ENCODE measurements around the gene TENM3.

GRCh38 chr4:182289809-182290208 is 46.6 kb downstream of the TENM3 start:
- TF ChIP-seq EZH2 (IDR thresholded peaks at IDR 0.05): no peak
- no peak for TF ChIP-seq POLR2AphosphoS5 (IDR thresholded peaks at IDR 0.05; ENCODE audit: borderline replicate concordance, low read depth, low read length)
- TF ChIP-seq FOXP2 (optimal IDR thresholded peaks at IDR 0.05; ENCODE audit: control extremely low read depth, extremely low read length, insufficient read depth): no peak
